ENCODE results near the gene GPATCH2.
A peak's percentile ranks its signal among the peaks of the same experiment; 100 is the strongest.
"Not testable (repeated sequence)": the region's sequence is repeated elsewhere in the genome, so short reads cannot be mapped to it uniquely, and the experiment has no call there.

GPATCH2 gene

GRCh38 chr1:217630711-217631591 is at the start of gene GPATCH2, which contains the start of gene SPATA17:
GPATCH2 (minus strand) TSS chr1:217631090; CDS start chr1:217630971, 119 bp downstream.
SPATA17 (plus strand) TSS chr1:217631344; CDS start chr1:217631379, 35 bp downstream.
- DNase-seq: peak; percentile 74 to 80

DNA sequence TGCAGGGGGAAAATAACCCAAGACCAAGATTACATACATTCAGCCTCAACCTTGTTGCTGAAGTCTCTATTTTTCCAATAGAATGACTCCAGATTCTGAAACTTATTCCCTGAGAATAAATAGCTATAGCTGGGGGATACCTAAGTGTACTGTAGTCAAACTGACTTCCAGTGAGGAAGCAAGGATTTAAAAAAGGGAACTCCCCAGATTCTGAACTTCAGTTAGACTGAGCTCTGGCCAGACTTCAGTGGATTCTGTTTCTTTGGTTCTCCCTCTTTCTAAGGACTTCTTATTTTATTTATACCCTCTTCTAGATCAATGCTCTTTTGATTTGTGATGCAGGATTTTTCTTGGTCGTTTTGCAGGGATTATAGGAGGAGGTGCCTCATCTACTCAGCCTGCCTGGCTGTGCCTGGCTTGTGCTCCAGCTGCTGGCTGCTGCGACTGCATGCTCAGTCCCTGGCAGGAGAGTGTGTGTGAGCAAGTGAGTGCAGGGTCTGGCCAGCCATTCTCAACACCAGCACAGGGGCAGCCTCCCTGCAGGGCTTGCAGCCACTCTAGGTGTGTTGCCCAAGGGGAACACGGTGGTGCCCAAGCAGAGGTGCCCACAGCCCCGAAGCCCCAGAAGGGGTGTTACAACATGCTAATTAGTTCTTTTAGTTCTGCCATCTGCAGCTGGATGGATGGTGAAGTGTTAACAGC is 43.3 kb upstream of the GPATCH2 start:
- no peak for DNase-seq

- no peak for DNase-seq
These were observed 42.5 kb upstream of the GPATCH2 start for GRCh38 chr1:217673387-217673786.

- no peak for DNase-seq
These were observed 37.6 kb upstream of the GPATCH2 start for GRCh38 chr1:217668351-217668940.

DNA sequence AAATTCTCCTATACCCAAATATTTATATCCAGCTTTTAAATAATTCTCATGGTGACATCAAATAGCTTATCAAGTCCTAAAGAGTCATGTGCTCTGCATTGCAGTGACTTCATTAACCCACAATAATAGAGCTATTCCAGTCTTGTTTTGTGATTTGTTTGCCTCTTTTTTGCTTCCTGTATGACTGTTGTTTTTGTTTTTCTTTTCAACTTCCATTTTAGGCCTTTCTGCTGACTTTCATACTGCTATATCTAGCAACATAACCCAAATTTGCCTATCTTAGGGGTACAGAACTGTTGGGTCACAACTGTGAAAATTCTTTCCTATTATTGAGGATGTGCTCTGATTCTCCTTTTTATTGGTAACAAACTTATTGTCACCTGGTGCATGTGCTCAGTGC is 30.5 kb upstream of the GPATCH2 start:
- DNase-seq: no peak

DNA sequence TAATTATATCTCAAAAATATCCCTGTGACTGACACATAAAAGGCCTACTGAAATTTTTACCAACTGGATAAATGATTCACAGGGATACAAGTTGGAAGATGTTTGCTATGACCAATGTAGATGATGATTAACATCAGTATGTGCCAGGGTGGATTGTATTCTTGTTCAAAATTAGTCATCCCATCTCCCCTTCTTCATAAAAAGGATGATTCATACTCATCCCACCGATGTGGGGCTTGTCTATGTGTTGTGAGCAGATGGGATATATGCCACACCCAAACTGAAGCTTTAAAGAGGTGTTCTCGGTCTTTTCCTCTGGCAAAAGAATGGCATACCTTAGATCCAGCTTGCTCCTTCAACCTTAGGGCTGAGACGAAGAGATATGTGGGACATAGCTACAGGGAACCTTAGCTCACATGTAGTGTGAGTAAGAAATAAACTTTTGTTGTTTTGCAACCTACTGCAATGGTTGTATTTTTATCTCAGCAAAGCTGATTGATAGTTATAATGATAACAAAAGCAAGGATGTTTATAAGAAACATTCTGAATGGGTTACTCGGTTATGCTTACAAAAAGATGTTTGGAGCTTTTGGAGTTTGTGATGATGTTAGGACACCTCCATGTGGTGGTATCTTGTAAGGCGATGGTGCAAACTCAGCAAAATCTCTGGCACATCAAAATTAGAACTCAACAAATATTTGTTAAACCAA is 29.6 kb upstream of the GPATCH2 start:
- DNase-seq: no peak

DNA sequence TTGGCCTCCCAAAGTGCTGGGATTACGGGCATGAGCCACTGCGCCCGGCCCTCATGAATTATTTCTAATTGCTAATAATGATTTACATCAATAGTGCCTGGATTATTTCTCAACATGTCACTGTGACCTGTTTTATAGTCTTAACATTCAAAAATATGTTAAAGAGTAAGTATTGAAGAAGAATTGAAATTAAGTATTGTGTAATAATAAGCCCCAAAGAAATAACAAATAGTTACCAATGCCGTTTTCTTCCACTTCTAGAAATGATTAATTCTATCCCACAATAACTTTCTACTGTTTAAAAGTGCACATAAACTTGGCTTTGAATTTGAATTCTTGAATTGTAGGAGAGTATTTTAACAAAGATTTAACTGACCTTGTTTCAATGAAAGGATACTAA is 19.8 kb upstream of the GPATCH2 start:
- DNase-seq: no peak

- DNase-seq: no peak
These were observed 16.9 kb upstream of the GPATCH2 start for GRCh38 chr1:217647791-217648190.

DNA sequence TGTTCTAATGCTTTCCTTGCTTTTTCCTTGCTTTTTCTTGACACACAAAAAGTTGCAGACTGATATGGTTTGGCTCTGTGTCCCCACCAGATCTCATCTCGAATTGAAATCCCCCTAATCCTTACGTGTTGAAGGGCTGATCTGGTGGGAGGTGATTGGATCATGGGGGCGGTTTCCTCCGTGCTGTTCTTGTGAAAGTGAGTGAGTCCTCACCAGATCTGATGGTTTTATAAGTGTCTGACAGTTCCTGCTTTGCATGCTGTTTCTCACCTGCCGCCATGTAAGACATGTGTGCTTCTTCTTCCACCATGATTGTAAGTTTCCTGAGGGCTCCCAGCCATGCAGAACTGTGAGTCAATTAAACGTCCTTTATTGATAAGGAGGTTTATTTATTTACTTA is 11.6 kb upstream of the GPATCH2 start:
- DNase-seq: no peak

GRCh38 chr1:217627431-217627830 is 3.5 kb downstream of the GPATCH2 start:
- no peak for DNase-seq

DNA sequence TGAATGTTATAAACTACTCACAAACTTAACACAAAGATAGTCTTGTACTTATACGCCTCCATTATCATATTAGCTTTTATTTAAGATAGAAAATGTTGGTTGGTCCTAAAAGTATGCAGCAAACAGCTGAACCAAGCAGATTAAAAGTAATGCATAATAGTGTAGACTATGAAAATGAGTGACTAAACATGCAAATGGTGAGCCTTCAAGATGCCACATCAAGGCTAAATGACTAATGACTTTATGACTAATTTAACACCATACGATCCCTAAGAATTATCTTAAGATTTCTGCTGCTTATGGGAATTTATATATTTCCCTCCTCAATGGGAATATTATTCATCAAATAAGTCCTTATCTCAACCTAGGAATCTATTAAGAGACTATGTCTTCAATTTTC is 4.6 kb downstream of the GPATCH2 start:
- no peak for DNase-seq

- DNase-seq: no peak
These were observed 8.8 kb downstream of the GPATCH2 start for GRCh38 chr1:217622042-217622441.

DNA sequence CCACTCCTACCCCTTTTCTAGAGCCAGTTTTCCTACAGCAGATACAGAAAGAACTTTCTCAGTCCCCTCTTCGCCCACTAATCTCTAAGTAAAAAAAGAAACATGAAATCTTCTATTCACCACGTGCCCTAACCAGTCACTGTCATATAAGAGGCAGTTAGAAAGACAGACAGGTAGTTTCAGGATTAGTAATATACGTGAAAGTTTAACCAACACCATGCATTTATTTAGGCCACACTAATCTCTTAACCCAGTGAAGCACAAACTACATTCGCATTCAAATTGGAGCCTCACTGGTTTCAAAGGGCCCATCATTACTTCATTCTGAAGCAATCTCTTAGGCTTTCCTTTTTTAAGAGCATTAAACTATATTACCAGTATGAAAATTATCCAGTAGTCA is 10.1 kb downstream of the GPATCH2 start:
- DNase-seq: no peak

- no peak for DNase-seq
These were observed 13.8 kb downstream of the GPATCH2 start for GRCh38 chr1:217617126-217617525.

- DNase-seq: no peak
These were observed 16.6 kb downstream of the GPATCH2 start for GRCh38 chr1:217614200-217614712.

- DNase-seq: no peak
These were observed 25.5 kb downstream of the GPATCH2 start for GRCh38 chr1:217605390-217605789.

DNA sequence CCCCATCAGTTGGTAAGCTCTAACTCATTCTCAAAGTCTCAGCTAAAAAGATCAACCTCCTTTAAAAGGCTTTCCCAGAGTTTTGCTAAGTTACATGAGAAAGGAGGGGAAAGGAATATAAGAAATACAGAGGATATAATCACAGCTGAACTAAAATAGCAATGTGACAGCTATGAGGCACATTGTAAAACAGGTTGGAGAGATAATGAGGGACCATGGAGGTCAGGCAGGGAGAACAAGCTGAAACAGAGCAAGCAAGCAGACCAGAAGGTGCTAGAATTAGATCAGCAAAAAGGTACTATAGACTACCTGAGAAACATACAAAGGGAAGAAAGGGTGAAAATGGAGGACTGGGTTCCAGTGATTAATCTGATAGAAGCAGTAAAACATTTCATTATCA is 28.5 kb downstream of the GPATCH2 start:
- no peak for DNase-seq

GRCh38 chr1:217599154-217599553 is 31.7 kb downstream of the GPATCH2 start:
- DNase-seq: no peak

DNA sequence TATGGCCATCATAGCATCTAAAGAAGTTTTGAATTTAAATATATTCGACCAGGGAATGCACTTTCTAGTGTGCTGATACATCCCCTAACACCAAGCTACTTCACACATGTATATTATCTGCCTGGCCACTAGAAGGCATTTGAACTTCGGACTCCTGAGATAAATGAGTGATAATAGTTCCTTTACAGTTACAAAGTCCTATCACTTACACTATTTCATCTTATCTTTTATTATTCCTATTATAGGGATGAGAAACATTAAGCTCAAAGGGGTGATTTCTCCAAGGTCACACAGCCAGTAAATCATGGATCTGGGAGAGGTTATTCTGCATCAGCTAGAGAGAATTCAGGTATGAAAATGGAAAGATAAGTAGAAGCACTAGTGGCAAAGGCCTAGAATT is 40.3 kb downstream of the GPATCH2 start:
- no peak for DNase-seq

- no peak for DNase-seq
These were observed 44.3 kb downstream of the GPATCH2 start for GRCh38 chr1:217586586-217586985.

- no peak for DNase-seq
These were observed 45.3 kb downstream of the GPATCH2 start for GRCh38 chr1:217585577-217585976.

DNA sequence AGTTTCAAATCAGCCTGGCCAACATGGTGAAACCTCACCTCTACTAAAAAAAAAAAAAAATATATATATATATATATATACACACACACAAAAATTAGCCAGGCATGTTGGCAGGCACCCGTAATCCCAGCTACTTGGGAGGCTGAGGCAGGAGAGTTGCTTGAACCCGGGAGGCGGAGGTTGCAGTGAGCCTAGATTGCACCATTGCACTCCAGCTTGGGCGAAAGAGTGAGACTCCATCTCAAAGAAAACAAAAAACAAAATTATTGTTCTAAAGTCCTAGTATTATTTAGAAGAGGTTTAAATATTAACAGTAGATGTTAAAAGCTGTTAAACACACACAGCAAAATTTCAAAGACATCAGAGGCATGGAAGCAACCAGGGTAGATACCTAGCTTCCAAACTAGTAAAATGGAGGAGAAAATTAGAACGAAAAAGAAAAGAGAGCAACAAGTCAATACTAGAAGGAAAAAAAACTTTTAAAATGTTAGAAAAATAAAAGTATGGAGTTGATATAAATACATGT is 46.5 kb downstream of the GPATCH2 start:
- not testable (repeated sequence) for DNase-seq

DNA sequence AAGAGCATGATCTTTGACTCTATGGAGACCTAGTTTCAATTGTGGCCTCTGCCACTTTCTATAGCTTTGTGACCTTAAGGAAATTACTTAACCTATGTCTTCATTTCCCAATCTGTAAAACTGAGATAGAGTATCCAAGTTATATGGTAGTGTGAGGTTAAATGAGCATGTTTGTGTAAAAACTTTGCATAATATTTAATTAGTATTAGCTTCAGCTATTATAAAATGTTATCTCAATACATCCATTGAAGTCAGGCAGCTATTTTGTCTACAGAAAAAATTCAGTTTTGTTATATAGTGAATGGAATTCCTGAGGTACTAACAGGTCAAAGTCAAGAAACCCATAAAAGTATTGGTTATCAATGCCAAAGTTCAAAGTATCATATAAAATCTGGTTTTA is 53.6 kb downstream of the GPATCH2 start:
- DNase-seq: no peak

All from activated T-cell treated with anti-CD3 and anti-CD28 coated beads, Interleukin-2, amount 50 U/mL, for 48 hours (primary cell).